ENCODE results near the gene IL6.

- TF ChIP-seq TAF1 (IDR thresholded peaks at IDR 0.05; ENCODE audit: low read depth, low read length) = no peak
- TF ChIP-seq POLR2A (IDR thresholded peaks at IDR 0.05; ENCODE audit: low read depth, low read length) = no peak
Observed at GRCh38 chr7:22681312-22681711, 45.7 kb upstream of the IL6 start.
